K562 (cell line): ENCODE measurements around the gene ZBTB38. TPM values are rescaled to one million over a fixed set of nuclear protein-coding genes. Genes with fewer than 3 reads are reported as not detected.

Source experiments
- ATAC-seq: fragments of 200-7000 bp; cut with Tn5 transposase; 3 replicates; pipeline ENCODE4 v1.9.1; 2020; ENCODE audit warnings: moderate library complexity
- BruUV-seq: library from RNA; stranded (reverse); fragments of 400-500 nt; replicated peaks from 2 replicates; lab custom pipeline; 2021; lab: Mats Ljungman, UMichigan
- CTCF ChIA-PET: fragments of 300-600 bp; formaldehyde crosslinking; extraction: SDS; loops from one replicate; lab custom pipeline; 2021; ENCODE audit warnings: low intra/inter-chr PET ratio; lab: Yijun Ruan, JAX
- POLR2A ChIA-PET: fragments of 300-600, 350-650 bp; sonication (Branson Sonifier 250); formaldehyde crosslinking; extraction: SDS; loops from one replicate; lab custom pipeline; 2021; ENCODE audit warnings: antibody characterized with exemption, inconsistent platforms; lab: Yijun Ruan, JAX
- DNase-seq, 4 experiments: peaks; one replicate each; pipeline versions ENCODE4 v3.0.0 to v3.0.0-alpha.2; 2011 to 2018; ENCODE audit warnings: low spot score in 3 of 4, mixed read lengths in 3 of 4; ENCODE audit errors: extremely low read depth in 1 of 4
- FAIRE-seq: peaks from 2 replicates; lab custom pipeline; 2011; peaks lifted over from hg19 to GRCh38; lab: Jason Lieb, UNC
- H2AFZ ChIP-seq: 2 replicates; pipeline ENCODE4 v1.6.0; 2011; ENCODE audit warnings: low read depth, low read length, control low read depth, inconsistent platforms
- H3K27ac ChIP-seq: fragments of 200-600 bp; 3 replicates; pipeline ENCODE4 v1.8.0; 2011; ENCODE audit warnings: low read depth, mild to moderate bottlenecking, control low read depth, inconsistent platforms, low read length, moderate library complexity, mixed read lengths; ENCODE audit errors: extremely low read depth
- H3K27me3 ChIP-seq, 2 experiments: fragments of 300-600 bp in 1 of 2; 2 replicates in 1 of 2; 3 replicates in 1 of 2; pipeline versions ENCODE4 v1.6.0 to v1.8.0; 2011; ENCODE audit warnings: inconsistent platforms in 2 of 2, low read length in 2 of 2, mild to moderate bottlenecking in 1 of 2, mixed read lengths in 1 of 2, moderate library complexity in 1 of 2; ENCODE audit not compliant: control insufficient read depth in 2 of 2, insufficient read depth in 2 of 2
- H3K36me3 ChIP-seq: fragments of 300-600 bp; 3 replicates; pipeline ENCODE4 v1.8.0; 2011; ENCODE audit warnings: mild to moderate bottlenecking, low read length, inconsistent platforms; ENCODE audit not compliant: control insufficient read depth, insufficient read depth
- H3K4me1 ChIP-seq, 2 experiments: fragments of 200-600 bp in 1 of 2; replicated peaks in 1 of 2; 2 replicates in 1 of 2; 3 replicates in 1 of 2; pipeline versions ENCODE4 v1.5.1 to v1.8.0; 2011; ENCODE audit warnings: inconsistent platforms in 2 of 2, low read length in 2 of 2, mild to moderate bottlenecking in 1 of 2, mixed read lengths in 1 of 2, moderate library complexity in 1 of 2; ENCODE audit not compliant: control insufficient read depth in 2 of 2, insufficient read depth in 2 of 2
- H3K4me2 ChIP-seq: 2 replicates; pipeline ENCODE4 v1.6.1; 2011; ENCODE audit warnings: low read length, control low read depth, inconsistent platforms, mixed read lengths; ENCODE audit not compliant: insufficient read depth
- H3K4me3 ChIP-seq: fragments of 200-600 bp; sonication (generic), shearing (Covaris generic); 2 replicates; pipeline ENCODE4 v1.5.1; 2016; ENCODE audit warnings: control low read depth, inconsistent platforms
- H3K79me2 ChIP-seq: fragments of 200-600 bp; 3 replicates; pipeline ENCODE4 v1.8.0; 2011; ENCODE audit warnings: low read length, inconsistent platforms; ENCODE audit not compliant: control insufficient read depth, insufficient read depth
- H3K9ac ChIP-seq, 2 experiments: 2 replicates each; pipeline versions ENCODE4 v1.6.0 to v1.6.1; 2011; ENCODE audit warnings: low read depth in 2 of 2, low read length in 2 of 2, control low read depth in 1 of 2, inconsistent platforms in 1 of 2, mild to moderate bottlenecking in 1 of 2, mixed read lengths in 1 of 2; ENCODE audit not compliant: insufficient read depth in 1 of 2
- H3K9me1 ChIP-seq: one replicate; pipeline ENCODE4 v1.6.0; 2011; ENCODE audit warnings: inconsistent platforms, mild to moderate bottlenecking, low read length, moderate library complexity; ENCODE audit not compliant: control insufficient read depth, insufficient read depth
- H3K9me3 ChIP-seq: replicated peaks from 2 replicates; pipeline ENCODE4 v1.5.1; 2011; ENCODE audit warnings: low read depth, low read length, inconsistent platforms; ENCODE audit not compliant: control insufficient read depth, insufficient read depth
- H4K20me1 ChIP-seq: replicated peaks from 2 replicates; pipeline ENCODE4 v1.6.1; 2011; ENCODE audit warnings: low read length, inconsistent platforms, mixed read lengths; ENCODE audit not compliant: control insufficient read depth, insufficient read depth
- CEBPG ChIP-seq, 3 experiments: fragments of 200-800 bp in 1 of 3; sonication (Bioruptor generic) in 1 of 3; sonication (generic) in 1 of 3; formaldehyde crosslinking in 1 of 3; IDR thresholded peaks in 2 of 3; conservative IDR thresholded peaks in 1 of 3; 2 replicates each; pipeline versions ENCODE4 v1.6.1 to v1.8.0; 2016 to 2022; ENCODE audit warnings: missing compliant biosample characterization in 2 of 3, missing genetic modification characterization in 2 of 3, mild to moderate bottlenecking in 1 of 3, missing genetic modification reagents in 1 of 3
- CREM ChIP-seq: IDR thresholded peaks from 2 replicates; pipeline ENCODE4 v1.6.1; 2014; ENCODE audit warnings: antibody characterized with exemption, low read depth
- MGA ChIP-seq: fragments of 450-650 bp; IDR thresholded peaks from 2 replicates; pipeline ENCODE4 v1.6.1; 2016; ENCODE audit warnings: mild to moderate bottlenecking, moderate library complexity
- MTA1 ChIP-seq: fragments of 450-650 bp; IDR thresholded peaks from 2 replicates; pipeline ENCODE4 v1.6.1; 2017; ENCODE audit warnings: borderline replicate concordance
- PHF20 ChIP-seq: fragments of 450-650 bp; IDR thresholded peaks from 2 replicates; pipeline ENCODE4 v1.6.1; 2018; ENCODE audit not compliant: partially characterized antibody
- WGBS: fragments of 100-300 bp; shearing (Covaris generic); methylation state at CpG from one replicate; pipeline ENCODE4 v1.1.6; 2016; ENCODE audit warnings: low coverage, mixed read lengths; ENCODE audit not compliant: insufficient coverage; ENCODE audit errors: missing lambda C conversion rate; 5-methylcytosine and 5-hydroxymethylcytosine counted together
- in situ Hi-C: fragments of 300-500 bp; cut with MboI; formaldehyde crosslinking; loops from 4 replicates; pipeline ENCODE4 v1.15.0; 2018; ENCODE audit warnings: inconsistent platforms, mixed read lengths
- intact Hi-C: fragments of 100-400 bp; cut with micrococcal nuclease; formaldehyde crosslinking; loops from 2 replicates; pipeline ENCODE4 v1.14.2; 2022
- polyA plus RNA-seq, 8 experiments: library from polyadenylated mRNA; depleted of rRNA in 4 of 8; stranded (reverse) in 5 of 8; unstranded in 3 of 8; fragments of >200 nt; fragmentation: Nextera tagmentation in 2 of 8; fragmentation: Illumina TruSeq in 1 of 8; extraction: Ambion mirVana in 2 of 8; extraction: Trizol in 1 of 8; gene quantifications; 2 replicates each; pipeline versions ENCODE4 v1.2.1 to v1.2.3, GENCODE V29; 2011 to 2014; ENCODE audit warnings: inconsistent platforms in 1 of 8, missing spikeins in 1 of 8
- total RNA-seq, 7 experiments: library from RNA; depleted of rRNA in 6 of 7; stranded (reverse); fragments of >200 nt in 6 of 7; fragmentation: Illumina TruSeq in 2 of 7; extraction: Trizol in 2 of 7; gene quantifications; 2 replicates each; pipeline versions ENCODE4 v1.2.1 to v1.2.3, GENCODE V29; 2011 to 2021; ENCODE audit warnings: low replicate concordance in 1 of 7
- TF ChIP-seq, protein P1 (sequence below): fragments of 250-450 bp; sonication (Bioruptor Pico); IDR thresholded peaks from 2 replicates; pipeline ENCODE4 v1.9.0; 2021; ENCODE audit warnings: mild to moderate bottlenecking, inconsistent platforms

ZBTB38 gene
- total and polyA plus RNA-seq, 9 of the 15 experiments (the other 6 are each of a cell fraction or from before 2014, with no cell fraction given): 12.1 to 39.4 (median 22.9) TPM

DNA sequence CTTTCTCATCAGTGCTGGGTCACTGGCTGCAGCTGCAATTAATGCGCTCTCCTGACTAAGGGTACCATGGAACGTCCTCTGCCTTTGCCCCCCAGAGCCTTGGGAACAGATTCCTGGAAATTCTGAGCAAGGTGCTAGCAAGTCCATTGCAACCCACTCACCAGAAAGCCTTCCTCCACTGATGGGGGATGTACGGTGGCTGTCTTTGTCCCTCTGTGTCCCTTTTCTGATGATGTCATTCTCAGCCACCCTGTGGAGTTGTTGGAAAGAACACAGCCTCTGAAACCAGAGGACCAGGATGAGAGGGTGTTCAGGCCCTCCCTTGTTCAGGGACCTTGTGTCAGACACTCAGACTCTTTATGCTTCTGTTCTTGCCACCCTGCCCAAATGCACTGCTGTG lies 38.1 kb upstream of the ZBTB38 start:
- Histone ChIP-seq H3K79me2 (no peaks in the 10 kb centered on the region), H4K20me1 (no peaks in the 10 kb centered on the region), H2AFZ (peak overlapping the region; percentile 93), H3K4me1 (peaks cover 13 to 47% of the 10 kb centered on the region in 2 experiments), H3K9me3 (no peaks in the 10 kb centered on the region), H3K27ac (no peak overlapping the region), H3K36me3 (no peaks in the 10 kb centered on the region), H3K4me2 (peak overlapping the region; percentile 49), H3K9ac (no peak overlapping the region), H3K9me1 (no peaks in the 10 kb centered on the region), H3K4me3 (no peak overlapping the region), H3K27me3 (no peaks in the 10 kb centered on the region)
- intact Hi-C loops (no loop called here), in situ Hi-C loops (no loop called here)
- peak; percentile 67 for FAIRE-seq
- ATAC-seq: peak; percentile 64
- ChIA-PET POLR2A (interaction anchor here (1.0 kb wide), 1 partner anchor 39 kb away, joined by 4 read pairs; no protein-coding TSS in a partner anchor), CTCF (no interaction called here)
- 66% methylated on average over 3 of the region's 3 CpGs for WGBS
- peak in 3 of 4 experiments; percentile 38 to 47 (median 46) for DNase-seq
- BruUV-seq: no TSS peak
- TF ChIP-seq MGA (0 out of 2 replicates have a peak, but pooled peaks have one; percentile 20), CREM (peak; percentile 91), MTA1 (peak; percentile 79), CEBPG (CRISPR knock-in tag; IDR thresholded peaks at IDR 0.05) (0 out of 2 replicates have a peak, but pooled peaks have one; percentile 7), CEBPG (tag; conservative IDR thresholded peaks at IDR 0.05 in 1 of 2, IDR thresholded peaks at IDR 0.05 in 1 of 2) (no peak), PHF20 (peak; percentile 68)
- TF ChIP-seq, protein P1, sequence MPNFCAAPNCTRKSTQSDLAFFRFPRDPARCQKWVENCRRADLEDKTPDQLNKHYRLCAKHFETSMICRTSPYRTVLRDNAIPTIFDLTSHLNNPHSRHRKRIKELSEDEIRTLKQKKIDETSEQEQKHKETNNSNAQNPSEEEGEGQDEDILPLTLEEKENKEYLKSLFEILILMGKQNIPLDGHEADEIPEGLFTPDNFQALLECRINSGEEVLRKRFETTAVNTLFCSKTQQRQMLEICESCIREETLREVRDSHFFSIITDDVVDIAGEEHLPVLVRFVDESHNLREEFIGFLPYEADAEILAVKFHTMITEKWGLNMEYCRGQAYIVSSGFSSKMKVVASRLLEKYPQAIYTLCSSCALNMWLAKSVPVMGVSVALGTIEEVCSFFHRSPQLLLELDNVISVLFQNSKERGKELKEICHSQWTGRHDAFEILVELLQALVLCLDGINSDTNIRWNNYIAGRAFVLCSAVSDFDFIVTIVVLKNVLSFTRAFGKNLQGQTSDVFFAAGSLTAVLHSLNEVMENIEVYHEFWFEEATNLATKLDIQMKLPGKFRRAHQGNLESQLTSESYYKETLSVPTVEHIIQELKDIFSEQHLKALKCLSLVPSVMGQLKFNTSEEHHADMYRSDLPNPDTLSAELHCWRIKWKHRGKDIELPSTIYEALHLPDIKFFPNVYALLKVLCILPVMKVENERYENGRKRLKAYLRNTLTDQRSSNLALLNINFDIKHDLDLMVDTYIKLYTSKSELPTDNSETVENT (CRISPR knock-in tag): no peak
